ENCODE results near the gene METTL14.
"Not testable (repeated sequence)": the region's sequence is repeated elsewhere in the genome, so short reads cannot be mapped to it uniquely, and the experiment has no call there.

METTL14 gene

GRCh38 chr4:118684873-118685811, at the start of gene METTL14:
METTL14 (plus strand) TSS chr4:118685392; CDS start chr4:118685535, 143 bp downstream.
- peak within 1 kb of the TSS; percentile 97 for H3K4me3 Mint-ChIP-seq
- H3K4me1 Mint-ChIP-seq (ENCODE audit: low read depth), result peaks cover 32% of the 10 kb centered on the region
- H3K9me3 Mint-ChIP-seq (ENCODE audit: low read depth), result no peaks in the 10 kb centered on the region

DNA sequence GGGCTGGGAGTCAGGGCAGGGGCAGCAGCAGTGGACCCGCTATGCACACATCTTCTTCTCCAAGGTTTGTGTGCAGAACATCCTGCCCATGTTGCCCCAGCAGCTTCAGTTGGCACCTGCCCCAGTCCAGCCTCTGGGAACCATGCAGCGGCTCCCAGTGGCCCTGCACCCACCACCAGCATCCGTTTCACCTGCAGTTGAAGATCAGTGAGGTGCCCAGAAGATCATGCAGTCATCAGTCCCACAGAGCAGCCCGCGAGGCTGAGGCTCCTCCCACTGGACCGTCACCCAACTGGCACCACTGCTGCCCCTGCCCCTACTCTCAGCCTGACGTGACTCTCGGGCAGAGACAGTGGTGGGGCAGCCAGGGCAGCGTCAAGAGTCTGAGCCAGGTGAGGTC, 49.1 kb upstream of the METTL14 start:
- H3K4me3 Mint-ChIP-seq; H3K9me3 Mint-ChIP-seq (ENCODE audit: low read depth); H3K36me3 Mint-ChIP-seq; H3K27me3 Mint-ChIP-seq; H3K27ac Mint-ChIP-seq; H3K4me1 Mint-ChIP-seq (ENCODE audit: low read depth): not testable (repeated sequence)

More at GRCh38 chr4:118684873-118685811, at the start of gene METTL14:
- Mint-ChIP-seq H3K27me3 (no peaks in the 10 kb centered on the region), H3K36me3 (peaks cover 6% of the 10 kb centered on the region), H3K27ac (peak within 1 kb of the TSS; percentile 94)

DNA sequence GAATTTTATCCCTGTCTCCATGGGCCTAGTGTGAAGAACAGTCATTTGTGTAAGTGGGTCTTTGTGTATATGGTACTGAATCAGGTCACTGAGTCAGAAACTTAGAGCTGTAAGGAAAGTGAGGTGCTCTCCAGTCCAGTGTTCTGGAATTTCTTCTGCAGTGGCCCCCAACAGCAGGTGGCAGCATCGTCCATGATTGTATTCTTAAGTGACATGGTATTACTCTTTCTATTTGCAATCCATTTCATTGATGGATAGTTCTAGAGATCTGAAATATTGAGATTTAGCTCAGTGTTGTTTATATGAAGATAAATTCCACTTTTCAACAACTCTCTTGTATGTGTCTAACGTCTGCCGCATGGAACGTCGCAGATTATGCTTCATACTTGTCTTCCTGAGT, 20.5 kb upstream of the METTL14 start:
- H3K27me3 Mint-ChIP-seq; H3K27ac Mint-ChIP-seq; H3K4me1 Mint-ChIP-seq (ENCODE audit: low read depth); H3K36me3 Mint-ChIP-seq; H3K9me3 Mint-ChIP-seq (ENCODE audit: low read depth); H3K4me3 Mint-ChIP-seq: not testable (repeated sequence)

DNA sequence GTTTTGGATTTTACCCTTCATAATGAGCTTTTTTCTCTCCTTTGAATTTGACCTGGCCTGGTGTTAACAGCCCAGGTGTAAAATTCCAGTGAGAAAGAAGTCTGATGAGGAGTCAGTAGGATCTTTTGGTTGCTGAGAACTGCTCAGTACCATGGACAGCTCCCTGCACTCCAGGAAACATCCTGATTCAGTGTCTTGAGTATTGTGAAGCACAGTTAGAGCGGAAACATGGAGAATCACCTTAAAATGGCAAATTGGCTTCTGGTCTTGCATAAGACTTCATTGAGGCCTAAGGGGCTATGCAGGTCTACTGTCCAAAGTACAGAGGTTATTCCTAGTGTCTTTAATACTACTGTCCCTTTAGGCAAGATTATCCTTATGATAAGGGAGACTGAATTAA, 16.0 kb upstream of the METTL14 start:
- not testable (repeated sequence) for H3K27me3 Mint-ChIP-seq; H3K4me3 Mint-ChIP-seq; H3K9me3 Mint-ChIP-seq (ENCODE audit: low read depth); H3K27ac Mint-ChIP-seq; H3K36me3 Mint-ChIP-seq; H3K4me1 Mint-ChIP-seq (ENCODE audit: low read depth)

- not testable (repeated sequence) for H3K4me1 Mint-ChIP-seq (ENCODE audit: low read depth); H3K36me3 Mint-ChIP-seq; H3K4me3 Mint-ChIP-seq; H3K27me3 Mint-ChIP-seq; H3K9me3 Mint-ChIP-seq (ENCODE audit: low read depth); H3K27ac Mint-ChIP-seq
These were observed 14.2 kb upstream of the METTL14 start for GRCh38 chr4:118670968-118671367.

DNA sequence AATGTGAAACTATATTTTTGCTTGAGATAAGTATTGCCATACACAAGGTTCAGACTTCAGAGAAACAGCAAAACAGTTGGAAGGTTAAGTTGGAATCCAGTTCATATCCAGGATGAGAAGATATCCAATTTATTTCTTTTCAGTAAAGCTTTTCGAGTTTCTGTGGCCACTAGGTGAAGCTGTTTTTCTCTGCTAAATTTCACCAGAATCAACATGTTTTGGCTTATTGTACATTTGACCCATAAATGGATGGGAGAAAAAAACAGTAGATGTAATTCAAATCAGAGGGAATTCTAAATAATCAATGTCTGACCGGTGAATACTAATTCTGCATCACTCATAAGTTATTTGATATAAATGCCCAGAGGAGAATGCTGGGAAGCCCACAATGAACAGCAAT, 9.1 kb upstream of the METTL14 start:
- peaks cover 7% of the 10 kb centered on the region for H3K36me3 Mint-ChIP-seq
- H3K9me3 Mint-ChIP-seq (ENCODE audit: low read depth), result no peaks in the 10 kb centered on the region
- H3K4me3 Mint-ChIP-seq, result no peak overlapping the region
- no peaks in the 10 kb centered on the region for H3K4me1 Mint-ChIP-seq (ENCODE audit: low read depth)
- no peak overlapping the region for H3K27ac Mint-ChIP-seq
- no peaks in the 10 kb centered on the region for H3K27me3 Mint-ChIP-seq

DNA sequence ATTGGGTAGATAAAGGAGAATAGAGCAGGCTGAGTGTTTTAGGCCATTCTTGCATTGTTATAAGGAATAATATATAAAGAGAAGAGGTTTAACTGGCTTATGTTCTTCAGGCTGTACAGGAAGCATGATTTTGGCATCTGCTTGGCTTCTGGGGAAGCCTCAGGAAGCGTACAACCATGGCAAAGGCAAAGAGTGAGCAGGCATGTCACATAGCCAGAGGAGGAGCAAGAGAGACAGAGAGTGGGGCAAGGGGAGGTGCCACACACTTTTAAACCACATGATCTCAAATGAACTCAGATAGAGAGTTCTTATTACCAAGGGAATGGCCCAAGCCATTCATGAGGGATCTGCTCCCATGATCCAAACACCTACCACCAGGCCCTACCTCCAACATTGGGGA, 4.4 kb upstream of the METTL14 start:
- no peak overlapping the region for H3K4me3 Mint-ChIP-seq
- no peak overlapping the region for H3K27ac Mint-ChIP-seq
- H3K36me3 Mint-ChIP-seq, result no peaks in the 10 kb centered on the region
- H3K4me1 Mint-ChIP-seq (ENCODE audit: low read depth), result peaks cover 11% of the 10 kb centered on the region
- H3K27me3 Mint-ChIP-seq, result no peaks in the 10 kb centered on the region
- no peaks in the 10 kb centered on the region for H3K9me3 Mint-ChIP-seq (ENCODE audit: low read depth)

GRCh38 chr4:118682928-118683327, 2.3 kb upstream of the METTL14 start:
- no peak overlapping the region for H3K27ac Mint-ChIP-seq
- H3K27me3 Mint-ChIP-seq, result no peaks in the 10 kb centered on the region
- H3K9me3 Mint-ChIP-seq (ENCODE audit: low read depth), result no peaks in the 10 kb centered on the region
- H3K4me1 Mint-ChIP-seq (ENCODE audit: low read depth), result peaks cover 30% of the 10 kb centered on the region
- H3K36me3 Mint-ChIP-seq, result peaks cover 4% of the 10 kb centered on the region
- no peak overlapping the region for H3K4me3 Mint-ChIP-seq

GRCh38 chr4:118683513-118683912, 1.7 kb upstream of the METTL14 start:
- H3K9me3 Mint-ChIP-seq (ENCODE audit: low read depth), result no peaks in the 10 kb centered on the region
- peaks cover 30% of the 10 kb centered on the region for H3K4me1 Mint-ChIP-seq (ENCODE audit: low read depth)
- no peaks in the 10 kb centered on the region for H3K27me3 Mint-ChIP-seq
- H3K36me3 Mint-ChIP-seq, result peaks cover 4% of the 10 kb centered on the region
- no peak overlapping the region for H3K27ac Mint-ChIP-seq
- peak overlapping the region; percentile 13 for H3K4me3 Mint-ChIP-seq

GRCh38 chr4:118703118-118703517, 17.9 kb downstream of the METTL14 start:
- Mint-ChIP-seq H3K27me3 (no peaks in the 10 kb centered on the region), H3K27ac (no peak overlapping the region), H3K9me3 (ENCODE audit: low read depth) (no peaks in the 10 kb centered on the region), H3K4me3 (no peak overlapping the region), H3K36me3 (peaks cover 14% of the 10 kb centered on the region), H3K4me1 (ENCODE audit: low read depth) (no peaks in the 10 kb centered on the region)

GRCh38 chr4:118711052-118711451, 25.9 kb downstream of the METTL14 start:
- peaks cover 8% of the 10 kb centered on the region for H3K4me1 Mint-ChIP-seq (ENCODE audit: low read depth)
- H3K4me3 Mint-ChIP-seq, result no peak overlapping the region
- no peak overlapping the region for H3K27ac Mint-ChIP-seq
- H3K27me3 Mint-ChIP-seq, result no peaks in the 10 kb centered on the region
- peaks cover 20% of the 10 kb centered on the region for H3K36me3 Mint-ChIP-seq
- no peaks in the 10 kb centered on the region for H3K9me3 Mint-ChIP-seq (ENCODE audit: low read depth)

DNA sequence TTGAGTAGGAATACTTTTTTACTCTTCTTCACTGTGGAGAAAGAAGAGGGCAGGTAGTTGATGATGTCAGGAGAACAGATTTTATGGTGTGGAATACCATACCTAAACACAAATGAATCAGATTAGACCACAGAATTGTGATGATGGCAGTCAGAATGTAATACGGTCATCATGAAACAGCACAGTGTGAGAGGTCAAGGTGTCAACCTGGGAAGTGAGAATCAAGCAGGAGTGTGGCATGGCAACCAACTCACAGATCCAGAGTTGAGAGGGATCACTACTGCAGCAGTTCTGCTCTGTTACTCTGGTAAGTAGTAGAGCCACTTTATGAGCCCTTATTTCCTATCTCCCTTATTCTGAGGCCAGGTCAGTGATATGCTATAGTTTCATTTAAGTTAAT, 27.7 kb downstream of the METTL14 start:
- no peaks in the 10 kb centered on the region for H3K27me3 Mint-ChIP-seq
- H3K4me1 Mint-ChIP-seq (ENCODE audit: low read depth), result peaks cover 8% of the 10 kb centered on the region
- H3K9me3 Mint-ChIP-seq (ENCODE audit: low read depth), result no peaks in the 10 kb centered on the region
- H3K4me3 Mint-ChIP-seq, result no peak overlapping the region
- H3K27ac Mint-ChIP-seq, result peak overlapping the region; percentile 41
- peaks cover 16% of the 10 kb centered on the region for H3K36me3 Mint-ChIP-seq

DNA sequence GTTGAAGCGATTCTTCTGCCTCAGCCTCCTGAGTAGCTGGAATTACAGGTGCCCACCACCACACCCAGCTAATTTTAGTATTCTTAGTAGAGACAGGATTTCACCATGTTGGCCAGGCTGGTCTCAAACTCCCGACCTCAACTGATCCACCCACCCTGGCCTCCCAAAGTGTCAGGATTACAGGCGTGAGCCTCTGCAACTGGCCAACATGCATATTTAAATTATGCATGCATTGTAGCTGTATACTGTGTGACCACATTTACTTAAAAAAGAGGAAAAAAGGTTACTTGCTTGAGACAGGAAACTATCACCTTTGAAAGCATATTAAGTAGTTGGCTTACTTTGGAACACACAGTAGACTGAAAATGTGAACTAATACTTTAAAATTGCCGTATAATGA, 29.5 kb downstream of the METTL14 start:
- Mint-ChIP-seq H3K4me3 (no peak overlapping the region), H3K27ac (no peak overlapping the region), H3K27me3 (no peaks in the 10 kb centered on the region), H3K9me3 (ENCODE audit: low read depth) (no peaks in the 10 kb centered on the region), H3K36me3 (peaks cover 13% of the 10 kb centered on the region), H3K4me1 (ENCODE audit: low read depth) (peaks cover 8% of the 10 kb centered on the region)

GRCh38 chr4:118716304-118716703, 31.1 kb downstream of the METTL14 start:
- Mint-ChIP-seq H3K27ac (no peak overlapping the region), H3K36me3 (peaks cover 12% of the 10 kb centered on the region)

DNA sequence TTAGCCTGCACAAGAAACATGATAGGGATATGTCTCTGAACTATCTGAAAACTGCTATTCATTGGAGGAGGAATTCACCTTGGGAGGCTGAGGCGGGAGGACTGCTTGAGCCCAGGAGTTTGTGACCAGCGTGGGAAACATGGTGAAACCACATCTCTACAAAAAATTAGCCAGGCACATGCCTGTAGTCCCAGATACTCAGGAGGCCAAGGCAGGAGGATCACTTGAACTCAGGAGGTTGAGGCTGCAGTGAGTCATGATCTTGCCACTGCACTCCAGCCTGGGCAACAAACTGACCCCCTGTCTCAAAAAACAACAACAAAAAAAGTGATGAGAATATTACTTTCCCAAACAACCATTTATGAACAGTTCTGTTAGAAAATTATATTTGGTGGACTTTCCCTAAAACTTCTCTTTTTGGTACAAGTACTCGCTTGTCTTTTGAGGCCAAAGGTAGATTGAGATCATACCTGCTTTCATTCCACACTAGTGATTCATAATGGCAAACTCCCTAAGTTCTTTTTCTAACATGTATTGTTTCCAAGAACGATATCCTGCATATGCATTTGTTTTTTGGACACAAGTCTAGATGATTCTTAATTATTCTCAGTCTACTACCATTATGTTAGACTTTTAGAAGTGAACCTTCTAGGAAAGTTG, 33.4 kb downstream of the METTL14 start:
- Mint-ChIP-seq H3K27me3 (no peaks in the 10 kb centered on the region), H3K9me3 (ENCODE audit: low read depth) (no peaks in the 10 kb centered on the region), H3K4me1 (ENCODE audit: low read depth) (no peaks in the 10 kb centered on the region), H3K27ac (no peak overlapping the region), H3K36me3 (peaks cover 8% of the 10 kb centered on the region), H3K4me3 (no peak overlapping the region)

More at GRCh38 chr4:118716304-118716703, 31.1 kb downstream of the METTL14 start:
- peaks cover 8% of the 10 kb centered on the region for H3K4me1 Mint-ChIP-seq (ENCODE audit: low read depth)
- no peaks in the 10 kb centered on the region for H3K27me3 Mint-ChIP-seq
- no peak overlapping the region for H3K4me3 Mint-ChIP-seq
- H3K9me3 Mint-ChIP-seq (ENCODE audit: low read depth), result no peaks in the 10 kb centered on the region

Data from activated naive CD8-positive, alpha-beta T cell (primary cell).